Sigmoid colon (tissue), 4 donors: ENCODE results near the gene SULT1E1.

ENCODE experiments used
- EP300 ChIP-seq, 4 donors: sonication (generic); formaldehyde crosslinking; IDR thresholded peaks; one replicate each; pipeline ENCODE4 v1.6.1; 2017; ENCODE audit warnings: antibody characterized with exemption in 4 of 4
- POLR2A ChIP-seq, 2 donors: fragments of 450-650 bp; IDR thresholded peaks; one replicate each; pipeline ENCODE4 v1.6.1; 2016; ENCODE audit warnings: antibody characterized with exemption in 2 of 2, mild to moderate bottlenecking in 2 of 2, moderate library complexity in 2 of 2
- POLR2AphosphoS5 ChIP-seq, 4 donors: sonication (generic); formaldehyde crosslinking; IDR thresholded peaks; one replicate each; pipeline ENCODE4 v1.6.1; 2017; ENCODE audit warnings: antibody characterized with exemption in 4 of 4
- TF ChIP-seq, protein P1 (sequence below), 4 experiments: fragments of 450-650 bp in 3 of 4; fragments of 200-600 bp in 1 of 4; IDR thresholded peaks; one replicate each; pipeline ENCODE4 v1.5.1; 2016 to 2019; ENCODE audit warnings: antibody characterized with exemption in 4 of 4, mild to moderate bottlenecking in 3 of 4, moderate library complexity in 2 of 4

DNA sequence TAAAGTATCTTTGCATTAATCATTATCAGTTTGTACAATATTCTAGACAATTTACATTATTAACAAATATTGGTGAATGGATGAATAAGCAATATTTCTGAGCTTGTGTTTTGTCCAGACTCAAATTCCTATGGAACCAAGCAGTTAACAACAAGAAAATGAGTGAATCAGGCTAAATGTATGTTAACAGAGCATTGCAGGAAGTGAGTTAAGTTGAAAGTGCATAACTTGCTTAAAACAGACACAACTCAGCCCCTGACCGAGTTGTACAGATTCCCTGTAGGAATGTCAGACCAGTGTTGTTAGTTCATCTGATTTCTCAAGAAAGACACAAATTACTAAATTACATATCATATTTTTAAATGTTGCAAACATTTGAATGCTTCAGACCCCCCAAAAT, 47.2 kb upstream of the SULT1E1 start:
- TF ChIP-seq POLR2AphosphoS5 (IDR thresholded peaks at IDR 0.05) (no peak), POLR2A (IDR thresholded peaks at IDR 0.05) (no peak), EP300 (IDR thresholded peaks at IDR 0.05) (no peak)
- TF ChIP-seq, protein P1, sequence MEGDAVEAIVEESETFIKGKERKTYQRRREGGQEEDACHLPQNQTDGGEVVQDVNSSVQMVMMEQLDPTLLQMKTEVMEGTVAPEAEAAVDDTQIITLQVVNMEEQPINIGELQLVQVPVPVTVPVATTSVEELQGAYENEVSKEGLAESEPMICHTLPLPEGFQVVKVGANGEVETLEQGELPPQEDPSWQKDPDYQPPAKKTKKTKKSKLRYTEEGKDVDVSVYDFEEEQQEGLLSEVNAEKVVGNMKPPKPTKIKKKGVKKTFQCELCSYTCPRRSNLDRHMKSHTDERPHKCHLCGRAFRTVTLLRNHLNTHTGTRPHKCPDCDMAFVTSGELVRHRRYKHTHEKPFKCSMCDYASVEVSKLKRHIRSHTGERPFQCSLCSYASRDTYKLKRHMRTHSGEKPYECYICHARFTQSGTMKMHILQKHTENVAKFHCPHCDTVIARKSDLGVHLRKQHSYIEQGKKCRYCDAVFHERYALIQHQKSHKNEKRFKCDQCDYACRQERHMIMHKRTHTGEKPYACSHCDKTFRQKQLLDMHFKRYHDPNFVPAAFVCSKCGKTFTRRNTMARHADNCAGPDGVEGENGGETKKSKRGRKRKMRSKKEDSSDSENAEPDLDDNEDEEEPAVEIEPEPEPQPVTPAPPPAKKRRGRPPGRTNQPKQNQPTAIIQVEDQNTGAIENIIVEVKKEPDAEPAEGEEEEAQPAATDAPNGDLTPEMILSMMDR (IDR thresholded peaks at IDR 0.05), result no peak
